GM06990 (cell line): ENCODE data around the gene GNAT3.

Experiments used
- DNase-seq: peaks from one replicate; pipeline ENCODE4 v3.0.0-alpha.2; 2011; ENCODE audit not compliant: insufficient read length; ENCODE audit errors: extremely low read depth
- H3K27me3 ChIP-seq: replicated peaks from 2 replicates; pipeline ENCODE4 v1.6.0; 2011; ENCODE audit warnings: low read length; ENCODE audit not compliant: control insufficient read depth, insufficient read depth
- H3K36me3 ChIP-seq: 2 replicates; pipeline ENCODE4 v1.5.1; 2011; ENCODE audit warnings: low read length; ENCODE audit not compliant: control insufficient read depth, insufficient read depth
- H3K4me3 ChIP-seq: replicated peaks from 2 replicates; pipeline ENCODE4 v1.5.1; 2011; ENCODE audit warnings: low read depth, mild to moderate bottlenecking, control low read depth, low read length
- TF ChIP-seq, protein P1 (sequence below): IDR thresholded peaks from 2 replicates; pipeline ENCODE4 v1.5.1; 2011; ENCODE audit warnings: low read length, control low read depth, mild to moderate bottlenecking, inconsistent platforms; ENCODE audit not compliant: insufficient read depth, poor library complexity, severe bottlenecking

The GNAT3 gene

DNA sequence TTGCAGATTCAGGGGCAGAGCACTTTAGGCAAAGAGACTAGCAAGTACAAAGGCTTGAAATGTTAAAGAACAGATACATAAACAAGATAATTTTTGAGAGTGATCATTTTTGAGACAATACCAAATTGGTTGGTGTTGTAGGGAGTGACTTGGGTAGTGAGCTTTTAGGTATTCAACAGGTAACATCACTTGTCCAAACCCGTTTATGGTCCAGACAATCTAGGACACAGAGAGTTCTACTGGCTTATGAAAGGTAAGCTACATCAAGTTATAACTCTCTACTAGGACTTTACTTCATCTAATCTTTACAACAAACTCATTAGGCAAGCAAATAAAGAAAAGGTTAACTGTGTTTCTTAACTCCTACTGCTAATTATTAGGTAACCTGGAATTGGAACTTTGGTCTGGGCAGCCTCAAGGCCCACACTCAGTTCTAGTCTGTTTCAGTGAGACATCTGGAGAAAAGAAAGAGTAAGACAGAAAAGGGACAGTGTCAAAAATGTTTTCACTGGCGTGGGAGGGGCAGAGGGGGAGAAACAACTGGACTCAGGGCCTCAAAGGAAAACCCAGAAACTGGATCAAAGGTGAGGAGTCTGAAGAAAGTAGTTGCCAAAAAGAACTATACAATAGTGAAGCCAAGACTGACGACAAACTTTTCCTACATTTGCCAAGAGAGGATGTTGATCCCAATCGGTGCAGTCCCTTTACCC is 39.2 kb downstream of the GNAT3 start:
- DNase-seq: no peak
- H3K4me3 ChIP-seq: no peak overlapping the region

GRCh38 chr7:80468931-80469714 is 42.7 kb downstream of the GNAT3 start:
- TF ChIP-seq, protein P1, sequence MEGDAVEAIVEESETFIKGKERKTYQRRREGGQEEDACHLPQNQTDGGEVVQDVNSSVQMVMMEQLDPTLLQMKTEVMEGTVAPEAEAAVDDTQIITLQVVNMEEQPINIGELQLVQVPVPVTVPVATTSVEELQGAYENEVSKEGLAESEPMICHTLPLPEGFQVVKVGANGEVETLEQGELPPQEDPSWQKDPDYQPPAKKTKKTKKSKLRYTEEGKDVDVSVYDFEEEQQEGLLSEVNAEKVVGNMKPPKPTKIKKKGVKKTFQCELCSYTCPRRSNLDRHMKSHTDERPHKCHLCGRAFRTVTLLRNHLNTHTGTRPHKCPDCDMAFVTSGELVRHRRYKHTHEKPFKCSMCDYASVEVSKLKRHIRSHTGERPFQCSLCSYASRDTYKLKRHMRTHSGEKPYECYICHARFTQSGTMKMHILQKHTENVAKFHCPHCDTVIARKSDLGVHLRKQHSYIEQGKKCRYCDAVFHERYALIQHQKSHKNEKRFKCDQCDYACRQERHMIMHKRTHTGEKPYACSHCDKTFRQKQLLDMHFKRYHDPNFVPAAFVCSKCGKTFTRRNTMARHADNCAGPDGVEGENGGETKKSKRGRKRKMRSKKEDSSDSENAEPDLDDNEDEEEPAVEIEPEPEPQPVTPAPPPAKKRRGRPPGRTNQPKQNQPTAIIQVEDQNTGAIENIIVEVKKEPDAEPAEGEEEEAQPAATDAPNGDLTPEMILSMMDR: no peak
- H3K4me3 ChIP-seq: no peak overlapping the region
- no peak for DNase-seq
- H3K36me3 ChIP-seq: no peaks in the 10 kb centered on the region
- no peaks in the 10 kb centered on the region for H3K27me3 ChIP-seq

More for the DNA sequence above, 39.2 kb downstream of the GNAT3 start:
- Histone ChIP-seq H3K36me3 (no peaks in the 10 kb centered on the region), H3K27me3 (no peaks in the 10 kb centered on the region)
- TF ChIP-seq, protein P1: no peak

DNA sequence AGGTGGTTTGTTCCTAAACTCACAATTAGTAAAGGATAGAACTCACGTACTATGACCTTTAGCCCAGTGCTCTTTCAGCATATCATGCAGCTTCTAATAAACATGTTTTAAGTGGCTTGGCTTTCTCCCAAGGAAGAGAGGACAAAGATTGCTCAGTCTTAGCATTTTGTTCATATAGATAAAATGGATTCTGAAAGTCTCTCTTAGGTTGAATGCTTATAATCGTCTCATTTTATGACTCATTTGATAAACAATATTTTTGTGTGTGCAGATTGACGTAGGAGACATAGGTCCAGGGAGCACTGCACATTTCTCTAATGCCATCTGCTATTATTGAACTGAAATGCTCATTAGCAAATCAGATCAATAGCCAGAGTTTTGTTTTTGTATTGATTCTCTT is 44.8 kb downstream of the GNAT3 start:
- no peak for DNase-seq
- Histone ChIP-seq H3K27me3 (no peaks in the 10 kb centered on the region), H3K36me3 (no peaks in the 10 kb centered on the region), H3K4me3 (no peak overlapping the region)
- TF ChIP-seq, protein P1: no peak

DNA sequence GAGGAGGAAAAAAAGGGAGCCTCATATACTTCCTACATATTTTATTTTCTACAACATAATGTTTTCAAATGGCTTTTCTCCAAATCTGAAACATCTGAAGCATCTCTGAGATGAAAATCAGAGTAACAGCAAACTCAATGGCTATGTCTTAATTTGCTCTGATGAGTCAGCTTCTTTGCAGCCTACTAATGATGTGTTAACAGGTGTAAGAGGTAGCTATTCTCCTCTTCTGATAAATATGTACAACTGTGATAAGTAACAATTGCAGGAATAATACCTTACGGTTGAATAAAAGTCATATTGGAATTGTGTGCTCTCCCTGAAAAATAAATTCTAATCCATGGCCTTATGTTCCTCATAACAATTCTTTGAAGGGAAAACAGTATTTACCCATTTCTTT is 45.2 kb downstream of the GNAT3 start:
- TF ChIP-seq, protein P1: no peak
- DNase-seq: no peak
- Histone ChIP-seq H3K36me3 (no peaks in the 10 kb centered on the region), H3K4me3 (no peak overlapping the region), H3K27me3 (no peaks in the 10 kb centered on the region)

GRCh38 chr7:80464211-80464610 is 47.7 kb downstream of the GNAT3 start:
- Histone ChIP-seq H3K4me3 (no peak overlapping the region), H3K27me3 (no peaks in the 10 kb centered on the region), H3K36me3 (no peaks in the 10 kb centered on the region)
- no peak for DNase-seq
- TF ChIP-seq, protein P1: no peak
